Transverse colon (tissue), 4 donors: ENCODE results near the gene MRM2. TPM values are rescaled to one million over a fixed set of nuclear protein-coding genes. Genes with fewer than 3 reads are reported as not detected.
"Not testable (repeated sequence)": the region's sequence is repeated elsewhere in the genome, so short reads cannot be mapped to it uniquely, and the experiment has no call there.

Experiments used
- DNase-seq: peaks from one replicate; pipeline ENCODE4 v3.0.0-alpha.2; 2019
- H3K27ac ChIP-seq, 4 donors: fragments of 200-600 bp; sonication (generic); 2 replicates each; pipeline ENCODE4 v1.5.1; 2016 to 2018; ENCODE audit warnings: inconsistent platforms in 4 of 4
- H3K27me3 ChIP-seq: fragments of 200-600 bp; sonication (generic); 2 replicates; pipeline ENCODE4 v1.5.1; 2017; ENCODE audit warnings: inconsistent platforms
- H3K36me3 ChIP-seq, 4 donors: fragments of 200-600 bp; sonication (generic); 2 replicates each; pipeline ENCODE4 v1.5.1; 2017 to 2019; ENCODE audit warnings: inconsistent platforms in 4 of 4
- H3K4me1 ChIP-seq, 4 donors: fragments of 200-600 bp; sonication (generic); 2 replicates each; pipeline ENCODE4 v1.5.1; 2017 to 2020; ENCODE audit warnings: inconsistent platforms in 4 of 4
- H3K4me3 ChIP-seq, 4 donors: fragments of 200-600 bp; sonication (generic); 1 replicate in 1 of 4; 2 replicates in 3 of 4; pipeline versions ENCODE4 v1.5.1 to v1.6.1; 2017 to 2019; ENCODE audit warnings: inconsistent platforms in 4 of 4
- H3K9me3 ChIP-seq, 2 donors: fragments of 200-600 bp; sonication (generic); 2 replicates each; pipeline ENCODE4 v1.5.1; 2017 to 2019; ENCODE audit warnings: inconsistent platforms in 2 of 2
- CTCF ChIP-seq, 5 experiments: fragments of 200-600 bp in 3 of 5; fragments of 450-650 bp in 2 of 5; sonication (generic) in 3 of 5; IDR thresholded peaks; 1 replicate in 2 of 5; 2 replicates in 3 of 5; pipeline ENCODE4 v1.5.1; 2016 to 2017; ENCODE audit warnings: antibody characterized with exemption in 5 of 5, inconsistent platforms in 3 of 5, mild to moderate bottlenecking in 2 of 5, moderate library complexity in 1 of 5
- EP300 ChIP-seq: sonication (generic); formaldehyde crosslinking; IDR thresholded peaks from one replicate; pipeline ENCODE4 v1.6.1; 2017; ENCODE audit warnings: antibody characterized with exemption, low read depth
- POLR2A ChIP-seq: fragments of 450-650 bp; IDR thresholded peaks from one replicate; pipeline ENCODE4 v1.6.1; 2016; ENCODE audit warnings: antibody characterized with exemption, mild to moderate bottlenecking, moderate library complexity
- POLR2AphosphoS5 ChIP-seq, 3 donors: sonication (generic); formaldehyde crosslinking; IDR thresholded peaks; one replicate each; pipeline ENCODE4 v1.6.1; 2016; ENCODE audit warnings: antibody characterized with exemption in 3 of 3
- WGBS, 2 donors: methylation state at CpG; one replicate each; pipeline ENCODE4 v1.1.5; 2018; ENCODE audit warnings: low coverage in 1 of 2; 5-methylcytosine and 5-hydroxymethylcytosine counted together
- in situ Hi-C, 4 donors: fragments of 200-750 bp; cut with MboI; loops; one replicate each; pipeline versions ENCODE4 v1.15.0 to v1.15.1; 2017; ENCODE audit warnings: low sequenced_read_pairs in 3 of 4, low pct_ligation_motif_present in 1 of 4, low pct_unique_long_range_greater_than_20kb in 1 of 4
- intact Hi-C: fragments of 100-400 bp; cut with DNase I; formaldehyde crosslinking; loops from one replicate; pipeline ENCODE4 v1.15.1; 2023; ENCODE audit warnings: low total_unique reads
- total RNA-seq, 4 donors: library from RNA; depleted of rRNA; stranded (reverse); fragments of >200 nt; gene quantifications; one replicate each; pipeline ENCODE4 v1.1.0, GENCODE V29; 2016

The MRM2 gene
- total RNA-seq, 4 donors from 2014 or later, result 2.2 to 15.3 (median 12.7) TPM

GRCh38 chr7:2269991-2270460 is 28.0 kb upstream of the MRM2 start:
- TF ChIP-seq POLR2AphosphoS5 (IDR thresholded peaks at IDR 0.05) (no peak), CTCF (IDR thresholded peaks at IDR 0.05) (no peak), POLR2A (no peak), EP300 (no peak)
- Histone ChIP-seq H3K4me3 (no peak overlapping the region), H3K27me3 (no peaks in the 10 kb centered on the region), H3K9me3 (no peaks in the 10 kb centered on the region), H3K36me3 (no peaks in the 10 kb centered on the region), H3K4me1 (no peaks in the 10 kb centered on the region), H3K27ac (no peak overlapping the region)
- WGBS, 2 donors, result 95% methylated on average over 10 of the region's 10 CpGs; no CpG with 5 or more reads in 1 of the 2 donors
- no peak for DNase-seq
- intact Hi-C loops, result no loop called here
- in situ Hi-C loops, result no loop called here

GRCh38 chr7:2269089-2269990 is 27.3 kb upstream of the MRM2 start:
- H3K4me3 ChIP-seq, H3K9me3 ChIP-seq, H3K36me3 ChIP-seq, in situ Hi-C loops, intact Hi-C loops, DNase-seq, H3K27me3 ChIP-seq, H3K27ac ChIP-seq, H3K4me1 ChIP-seq: not testable (repeated sequence)
- WGBS, 2 donors, result 79% methylated on average over 15 of the region's 18 CpGs; no CpG with 5 or more reads in 1 of the 2 donors

- no peak for DNase-seq
- in situ Hi-C loops, result no loop called here
These were observed 24.9 kb upstream of the MRM2 start for GRCh38 chr7:2266911-2267310.

GRCh38 chr7:2264158-2264557 is 22.2 kb upstream of the MRM2 start:
- Histone ChIP-seq H3K9me3 (no peaks in the 10 kb centered on the region), H3K27me3 (no peaks in the 10 kb centered on the region), H3K4me1 (no peaks in the 10 kb centered on the region), H3K36me3 (peaks cover 0 to 13% (median 0%) of the 10 kb centered on the region in 4 donors), H3K27ac (no peak overlapping the region), H3K4me3 (no peak overlapping the region)
- in situ Hi-C loops, result no loop called here
- intact Hi-C loops, result no loop called here
- 98% methylated on average over 23 of the region's 23 CpGs; no CpG with 5 or more reads in 1 of the 2 donors for WGBS, 2 donors
- no peak for TF ChIP-seq POLR2A
- TF ChIP-seq EP300, result no peak
- no peak for TF ChIP-seq POLR2AphosphoS5 (IDR thresholded peaks at IDR 0.05)
- TF ChIP-seq CTCF (IDR thresholded peaks at IDR 0.05), result no peak
- DNase-seq, result no peak

More at GRCh38 chr7:2266911-2267310, 24.9 kb upstream of the MRM2 start:
- no peaks in the 10 kb centered on the region for H3K9me3 ChIP-seq
- WGBS, 2 donors, result 78 to 80% methylated on average over 3 to 10 of the region's 10 CpGs
- no peaks in the 10 kb centered on the region for H3K4me1 ChIP-seq
- H3K36me3 ChIP-seq, result peaks cover 0 to 13% (median 0%) of the 10 kb centered on the region in 4 donors
- H3K27ac ChIP-seq, result no peak overlapping the region
- no peak overlapping the region for H3K4me3 ChIP-seq
- TF ChIP-seq POLR2AphosphoS5 (IDR thresholded peaks at IDR 0.05) (no peak), CTCF (IDR thresholded peaks at IDR 0.05) (no peak), POLR2A (no peak), EP300 (no peak)
- H3K27me3 ChIP-seq, result no peaks in the 10 kb centered on the region
- intact Hi-C loops, result no loop called here
